COLO829 (cell line): ENCODE measurements around the gene RIN3.

Experiments used
- DNase-seq: peaks from one replicate; pipeline ENCODE4 v3.0.0; 2012; ENCODE audit warnings: low spot score

RIN3 gene

DNA sequence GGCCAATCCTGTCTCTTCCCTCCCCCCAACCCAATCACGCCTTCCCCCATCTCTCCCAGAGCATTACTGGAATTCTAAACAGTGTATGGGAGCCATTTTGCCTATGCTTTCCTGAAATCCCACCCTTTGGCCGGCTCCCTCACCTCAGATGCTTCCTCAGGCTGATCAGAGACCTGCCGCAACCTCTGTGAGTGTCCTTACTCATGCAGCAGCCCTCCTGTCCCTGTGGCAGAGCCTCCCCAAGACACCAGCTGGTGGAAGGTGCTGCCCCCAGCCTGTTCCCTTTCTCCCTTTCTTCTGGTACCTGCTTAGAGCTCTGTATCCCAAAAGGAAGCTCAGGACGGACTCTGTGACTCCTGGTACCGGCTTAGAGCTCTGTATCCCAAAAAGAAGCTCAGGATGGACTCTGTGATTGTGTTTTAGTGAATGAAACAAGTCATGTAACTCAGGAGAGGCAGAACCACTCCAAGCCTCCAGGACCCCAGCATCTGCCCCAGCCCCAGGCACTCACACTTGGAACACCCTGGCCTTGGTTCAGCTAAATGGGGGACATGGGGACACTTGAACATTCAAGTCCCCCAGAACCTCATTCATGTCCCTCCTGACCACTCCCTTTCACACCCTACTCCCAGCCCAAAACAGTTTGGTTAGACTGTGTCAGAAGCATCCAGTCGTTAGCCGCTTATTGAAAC is 29.3 kb upstream of the RIN3 start:
- DNase-seq = no peak

DNA sequence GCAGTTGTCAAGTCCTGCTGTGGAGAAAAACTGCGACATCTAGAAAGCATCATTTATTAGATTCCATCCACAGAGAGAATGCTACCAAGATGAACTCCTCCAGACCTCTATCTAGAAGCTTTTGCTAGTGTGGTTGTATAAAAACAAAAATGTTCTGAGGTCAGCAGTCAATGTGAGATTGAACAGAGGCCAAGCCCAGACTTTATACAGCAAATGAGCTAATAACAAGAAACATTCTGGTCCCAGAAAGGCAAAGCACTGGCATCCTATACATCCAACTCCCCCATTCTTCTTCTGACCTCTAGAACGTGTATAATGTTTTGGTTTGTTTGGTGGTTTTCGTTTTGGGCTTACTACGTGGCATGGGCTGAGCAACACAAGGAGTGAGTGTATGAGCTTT is 26.7 kb upstream of the RIN3 start:
- DNase-seq = no peak

DNA sequence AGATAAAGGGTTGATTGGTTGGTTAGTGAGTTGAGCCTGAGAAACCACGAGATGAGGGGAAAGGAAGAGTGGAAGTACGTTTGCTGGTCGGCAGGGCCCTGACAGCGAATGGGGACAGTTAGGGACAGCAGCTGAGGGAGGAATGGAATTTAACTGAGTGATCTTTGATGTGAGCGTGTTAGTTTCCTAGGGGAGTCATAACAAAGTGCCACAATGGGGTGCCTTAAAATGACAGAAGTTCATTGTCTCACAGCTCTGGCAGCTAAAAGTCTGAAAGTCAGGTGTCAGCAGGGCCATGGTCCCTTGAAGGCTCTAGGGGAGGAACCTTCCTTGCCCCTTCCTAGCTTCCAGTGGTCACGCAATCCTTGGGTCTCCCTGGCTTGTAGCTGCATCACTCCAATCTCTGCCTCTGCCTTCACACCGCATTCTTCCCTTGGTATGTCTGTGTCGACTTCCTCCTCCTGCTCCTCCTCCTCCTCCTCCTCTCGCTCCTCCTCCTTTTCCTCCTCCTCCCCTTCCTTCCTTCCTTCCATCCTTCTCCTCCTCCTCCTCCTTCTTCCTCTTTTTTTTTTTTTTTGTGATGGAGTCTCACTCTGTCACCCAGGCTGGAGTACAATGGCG is 26.0 kb upstream of the RIN3 start:
- DNase-seq = no peak

DNA sequence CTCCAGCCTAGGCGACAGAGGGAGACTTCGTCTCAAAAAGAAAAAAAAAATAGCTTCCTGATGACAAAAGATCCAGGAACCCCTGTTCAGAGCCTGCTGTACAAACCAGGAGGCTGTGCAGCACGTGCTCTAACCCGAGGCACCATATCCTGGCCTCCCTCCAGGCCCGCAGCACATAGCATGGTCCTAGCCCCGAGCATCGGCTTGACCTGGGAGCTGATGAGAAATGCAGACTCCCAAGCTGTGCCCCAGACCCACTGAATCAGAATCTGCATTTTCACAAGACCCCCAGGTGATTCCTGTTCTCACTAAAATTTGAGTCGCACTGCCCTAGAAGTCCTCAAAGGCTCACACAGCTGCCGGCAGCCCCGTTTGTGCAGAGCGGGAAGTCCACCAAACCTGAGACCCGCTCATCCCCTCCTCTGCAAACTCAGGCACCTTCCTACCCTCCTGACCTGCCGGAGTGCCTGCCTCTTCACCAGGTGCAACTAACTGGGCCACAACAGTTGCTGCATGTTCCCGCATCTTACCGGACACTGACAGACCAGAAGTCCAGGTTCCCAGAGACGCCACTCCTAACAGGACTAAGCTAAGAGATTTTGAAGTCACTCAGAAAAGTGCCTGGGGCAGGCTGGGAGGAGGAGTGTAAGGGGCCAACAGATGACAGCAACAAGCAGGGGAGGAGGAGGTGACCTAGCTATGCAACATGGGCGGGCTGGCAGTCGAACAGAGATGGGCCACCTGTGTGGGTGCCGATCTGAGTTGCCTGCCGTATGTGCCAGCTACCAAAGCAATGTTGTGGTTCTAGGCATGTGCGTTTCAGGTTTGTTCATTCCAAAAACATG is 24.0 kb upstream of the RIN3 start:
- DNase-seq = no peak

DNA sequence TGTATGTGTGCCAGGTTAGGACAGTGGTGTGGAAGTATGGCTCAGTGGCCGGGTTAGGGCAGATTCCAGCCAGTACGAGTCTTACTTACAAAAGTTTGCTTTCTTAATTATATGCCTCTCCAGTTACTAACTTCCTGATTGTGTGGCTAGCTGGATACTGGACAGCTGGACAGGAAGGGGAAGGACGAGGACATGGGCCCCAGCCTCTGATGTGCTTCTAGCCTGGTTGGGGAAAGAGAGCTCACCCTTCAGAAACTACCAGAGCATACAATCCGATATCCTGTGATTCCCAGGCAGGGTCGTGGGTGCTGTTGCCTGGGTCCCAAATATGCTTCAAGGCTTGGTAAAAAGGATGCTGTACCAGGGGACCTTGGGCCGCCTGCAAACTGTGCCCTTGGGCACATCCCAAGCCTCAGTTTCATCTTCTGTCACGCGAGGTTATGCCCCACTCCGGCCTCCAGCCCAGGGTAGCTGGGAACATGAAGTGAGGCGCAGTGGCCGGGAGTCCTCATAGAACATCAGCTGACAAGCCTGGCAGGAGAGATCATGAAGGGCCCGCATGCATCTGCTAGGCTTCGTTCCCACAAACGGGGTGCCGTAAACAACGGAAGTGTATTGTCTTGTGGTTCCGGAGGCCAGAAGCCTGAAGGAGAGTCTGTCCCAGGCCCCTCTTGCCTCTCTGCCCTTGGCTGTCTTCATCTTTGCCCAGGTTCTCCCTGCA is 23.2 kb upstream of the RIN3 start:
- no peak for DNase-seq

DNA sequence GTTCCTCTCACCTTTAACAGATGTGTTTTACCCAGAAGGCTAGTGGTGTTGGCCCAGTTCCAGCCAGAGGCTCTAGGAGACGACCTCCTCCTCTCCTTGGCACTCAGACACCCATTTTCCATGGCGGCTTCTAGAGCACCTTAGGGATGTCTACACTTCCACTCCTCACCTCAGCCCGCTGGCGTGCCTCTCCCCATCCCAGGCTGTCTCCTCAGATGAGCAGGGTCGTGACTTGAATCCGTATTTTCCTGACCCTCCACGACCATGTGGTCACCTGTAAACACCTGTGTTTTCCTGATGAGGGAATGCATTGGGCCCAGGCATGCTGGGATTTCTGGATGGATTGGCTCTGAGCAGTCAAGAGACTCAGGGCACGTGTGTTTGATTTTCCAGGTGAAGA is 21.8 kb upstream of the RIN3 start:
- DNase-seq = no peak

DNA sequence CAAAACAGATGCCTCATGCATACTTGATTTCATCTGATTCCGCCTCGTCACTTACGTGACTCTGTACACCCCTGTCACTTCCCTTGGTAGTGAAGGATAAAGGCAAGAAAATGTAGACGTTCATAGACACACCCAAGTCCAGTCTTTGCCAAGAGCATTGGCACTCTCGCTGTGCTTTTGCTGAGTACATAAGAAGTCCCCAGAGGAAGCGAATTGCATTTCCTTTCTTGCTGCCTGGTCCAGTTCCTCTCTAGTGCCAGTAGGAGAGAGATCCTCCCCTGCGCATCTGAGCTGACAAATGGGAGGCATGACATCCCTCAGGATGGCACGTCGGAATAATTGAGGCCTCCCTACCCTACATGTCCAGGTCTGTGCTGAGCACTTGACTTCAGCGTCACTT is 21.3 kb upstream of the RIN3 start:
- DNase-seq = no peak

DNA sequence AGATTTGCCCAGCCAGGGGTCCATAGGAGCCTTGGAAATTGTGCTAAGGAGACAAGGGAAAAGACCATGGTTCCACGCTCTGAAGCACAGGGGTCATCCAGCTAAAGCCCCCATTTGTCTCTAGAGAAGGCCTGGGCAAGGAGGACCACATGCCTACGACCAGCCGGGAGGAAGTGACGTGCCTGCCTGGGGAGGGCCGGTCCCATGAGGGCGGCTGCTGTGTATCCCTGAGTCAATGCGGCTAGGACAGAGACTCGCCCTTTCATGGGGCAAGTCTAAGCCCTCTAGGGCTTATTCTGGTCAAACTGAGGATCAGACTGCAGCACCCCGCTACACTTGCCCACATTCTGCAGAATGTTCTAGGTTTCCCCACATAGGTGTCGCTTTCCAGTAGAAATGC is 20.6 kb upstream of the RIN3 start:
- no peak for DNase-seq

DNA sequence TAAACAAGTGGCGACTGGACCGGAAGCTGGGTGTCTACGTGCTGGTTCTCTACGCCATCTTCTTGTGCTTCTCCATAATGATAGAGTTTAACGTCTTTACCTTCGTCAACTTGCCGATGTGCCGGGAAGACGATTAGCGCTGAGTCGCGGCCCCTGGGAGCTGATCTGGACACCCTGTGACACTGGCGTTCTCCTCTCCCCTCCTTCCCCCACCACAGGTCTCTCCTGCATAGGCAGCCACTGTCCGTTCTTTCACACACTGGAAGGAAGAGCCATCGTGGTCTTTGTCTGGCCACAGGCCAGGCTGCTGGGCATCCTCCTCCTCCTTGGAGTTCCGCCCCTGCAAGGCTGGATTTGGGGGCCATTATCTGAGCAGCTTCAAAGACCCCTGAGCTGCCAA is 20.1 kb upstream of the RIN3 start:
- no peak for DNase-seq

DNA sequence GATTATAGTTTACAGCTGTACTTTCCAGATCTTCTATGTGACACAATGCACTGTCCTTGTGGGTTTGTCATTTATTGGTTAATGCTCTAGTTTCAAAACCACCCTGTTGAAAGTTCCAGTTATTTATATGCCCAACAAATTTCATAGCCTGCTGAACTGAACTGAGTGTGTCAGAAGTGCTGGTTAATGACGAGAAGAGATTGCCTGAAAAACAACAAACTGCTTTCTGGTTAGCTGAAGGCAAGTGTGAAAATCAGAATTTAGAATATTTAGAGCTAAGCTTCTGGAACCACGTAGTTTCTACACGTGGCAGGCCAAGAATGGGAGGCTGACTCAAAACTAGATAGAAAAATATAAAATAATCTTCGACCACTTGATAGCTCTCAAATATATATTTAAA is 19.1 kb upstream of the RIN3 start:
- no peak for DNase-seq

DNA sequence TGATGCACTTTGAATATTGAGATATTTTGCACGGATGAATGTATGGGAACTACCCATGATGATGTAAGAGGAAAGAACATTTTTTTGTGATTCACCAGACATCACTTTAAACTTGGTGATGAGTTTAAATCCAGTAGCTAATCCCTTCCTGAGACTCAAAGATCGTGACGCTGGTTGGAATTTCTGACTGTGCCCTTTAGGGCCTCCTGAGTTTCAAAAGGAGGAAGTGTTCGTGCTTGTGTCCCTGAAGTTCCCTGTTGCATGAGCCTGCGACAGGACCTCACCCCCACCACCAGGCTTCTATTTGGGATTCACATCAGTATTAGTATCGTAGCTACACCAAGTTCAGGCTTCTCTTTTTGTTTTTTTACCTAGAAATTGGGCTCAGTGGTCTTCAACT is 18.6 kb upstream of the RIN3 start:
- DNase-seq = no peak

DNA sequence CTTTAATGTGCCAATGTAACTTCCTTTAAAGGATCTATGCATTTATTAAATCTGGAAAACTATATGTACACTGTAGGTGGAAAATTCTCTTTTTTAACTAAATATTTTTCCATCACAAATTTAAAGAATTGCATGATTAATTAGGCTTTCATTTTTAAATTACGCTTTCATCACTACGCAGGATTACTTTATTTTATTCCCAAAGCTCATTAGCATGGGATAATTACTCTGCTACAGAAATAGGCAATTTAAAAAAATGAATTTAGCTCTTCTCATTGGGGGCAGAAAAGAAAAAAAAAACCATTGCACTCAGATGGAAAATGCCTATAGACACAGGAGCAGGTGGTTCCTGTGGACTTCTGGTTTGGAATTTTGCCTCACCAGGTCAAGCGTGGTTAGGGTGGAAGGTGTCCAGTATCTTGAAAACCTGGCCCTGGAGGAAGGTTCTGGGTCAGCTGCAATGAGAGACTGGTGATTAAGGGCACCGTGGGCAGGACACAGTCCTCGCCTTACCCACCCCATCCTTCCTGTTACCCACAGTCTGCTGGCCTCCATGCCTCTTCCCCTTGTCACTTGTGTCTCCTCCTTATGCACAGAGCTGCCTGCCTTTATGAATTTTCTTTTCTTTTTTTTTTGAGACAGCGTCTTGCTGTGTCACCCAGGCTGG is 17.3 kb upstream of the RIN3 start:
- no peak for DNase-seq

DNA sequence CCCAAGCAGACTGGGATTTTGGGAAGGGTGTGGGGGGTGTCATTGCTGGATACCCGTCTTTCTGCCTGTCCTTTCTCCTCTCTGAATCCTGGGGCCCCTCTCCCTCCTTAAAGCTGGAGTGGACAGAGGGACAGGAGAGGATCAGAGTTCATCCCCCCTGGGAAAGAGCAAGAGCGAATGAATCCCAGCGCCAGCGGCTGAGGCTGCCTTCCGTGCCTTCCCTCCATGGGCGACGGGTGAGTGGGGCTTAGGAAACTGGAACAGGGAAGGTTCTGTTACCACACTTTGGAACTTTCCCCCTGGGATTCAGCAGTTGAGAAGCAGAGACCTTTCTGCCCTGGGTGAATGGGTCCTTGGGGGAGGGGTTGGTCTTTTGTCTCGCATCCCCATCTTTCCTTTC is 16.2 kb upstream of the RIN3 start:
- DNase-seq = no peak

DNA sequence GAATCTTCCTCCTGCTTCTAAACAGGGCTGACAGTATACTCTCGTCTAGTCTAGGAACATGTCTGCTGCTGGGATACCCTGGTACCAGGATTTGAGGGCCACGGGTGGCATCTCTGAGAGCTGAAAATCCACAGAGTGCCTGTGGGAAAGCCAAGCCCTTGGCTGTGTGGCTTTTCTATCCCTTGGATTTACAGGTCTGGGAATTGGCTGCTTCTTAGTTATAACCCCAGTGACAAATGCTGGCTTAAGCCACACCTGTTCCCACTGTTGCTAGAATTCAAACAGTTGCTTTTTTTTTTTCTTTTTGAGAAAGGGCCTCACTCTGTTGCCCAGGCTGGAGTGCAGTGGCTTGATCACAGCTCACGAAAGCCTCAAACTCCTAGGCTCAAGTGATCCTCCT is 14.3 kb upstream of the RIN3 start:
- no peak for DNase-seq

DNA sequence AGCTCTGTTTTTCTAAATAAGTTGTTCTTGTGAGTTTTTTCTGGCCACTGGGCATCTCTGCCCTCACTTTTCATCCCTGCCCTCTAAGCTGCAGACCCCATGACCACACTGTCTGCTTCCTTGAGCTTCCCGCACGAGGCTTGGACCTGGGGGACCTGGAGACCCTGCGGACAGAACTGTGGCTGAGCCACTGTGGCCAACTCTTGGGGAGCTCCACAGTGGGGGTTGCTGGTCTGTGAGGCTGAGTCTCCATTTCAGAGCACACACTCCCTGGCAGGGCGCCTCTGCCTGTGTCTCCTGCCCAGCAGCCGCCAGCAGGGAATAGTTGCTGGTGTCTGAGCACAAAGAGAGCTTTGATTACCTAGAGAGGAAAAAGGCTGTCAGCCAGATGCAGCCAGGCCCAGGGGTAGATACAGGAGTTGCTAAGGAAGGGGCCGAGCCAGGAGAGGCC is 13.1 kb upstream of the RIN3 start:
- peak; percentile 75 for DNase-seq

DNA sequence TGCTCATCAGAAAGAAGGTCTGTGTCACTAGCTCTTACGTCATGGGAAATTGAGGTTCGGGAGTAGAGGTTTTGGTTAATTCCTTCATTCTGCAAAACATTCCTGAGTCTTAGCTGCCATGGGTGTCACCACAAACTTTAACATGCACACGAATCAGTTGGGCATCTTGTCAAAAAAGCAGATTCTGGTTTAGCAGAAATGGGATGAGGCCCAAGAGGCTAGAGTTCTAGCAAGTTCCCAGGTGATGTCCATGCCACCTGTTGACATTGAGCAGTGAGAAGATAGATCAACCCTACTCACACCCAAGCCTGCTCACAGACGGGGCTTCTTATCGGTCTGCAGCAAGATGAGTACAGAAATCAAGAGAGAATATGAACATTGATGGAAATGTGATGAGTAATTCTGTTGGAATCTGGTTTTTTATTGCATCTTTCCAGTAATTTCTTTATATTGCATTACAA is 11.7 kb upstream of the RIN3 start:
- no peak for DNase-seq

DNA sequence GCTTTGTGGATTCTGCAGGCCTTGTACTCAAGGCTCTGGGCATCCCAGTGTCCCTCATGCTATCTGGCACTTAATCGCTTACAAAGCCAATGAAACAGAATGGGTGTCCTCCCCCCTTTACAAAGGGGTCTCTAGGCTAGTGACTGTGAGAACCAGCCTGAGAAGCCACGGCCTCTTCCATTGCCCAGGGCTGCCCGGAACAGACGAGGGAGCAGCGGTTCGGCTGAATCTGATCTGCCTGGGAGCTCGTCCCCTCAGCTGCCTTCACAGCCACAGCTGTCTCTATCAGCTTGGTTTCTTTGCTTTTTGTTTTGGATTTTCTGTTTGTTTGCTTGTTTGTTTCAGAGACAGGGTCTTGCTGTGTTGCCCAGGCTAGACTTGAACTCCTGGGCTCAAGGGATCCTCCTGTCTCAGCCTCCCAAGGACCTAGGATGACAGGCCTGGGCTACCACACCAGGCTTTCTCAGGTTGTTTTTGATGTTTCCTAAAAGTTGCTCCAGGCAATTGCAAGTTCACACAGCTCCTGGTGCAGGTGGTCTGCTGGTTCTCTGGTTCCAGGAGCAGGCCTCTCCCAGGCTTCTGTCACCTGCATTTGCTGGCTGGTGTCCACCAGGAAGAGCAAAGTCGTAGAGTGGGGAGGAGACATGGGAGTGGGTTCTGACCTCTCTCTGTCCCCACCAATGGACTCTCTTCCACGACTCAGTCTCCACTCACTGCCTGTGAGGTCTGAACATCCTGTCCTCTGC is 10.9 kb upstream of the RIN3 start:
- no peak for DNase-seq

DNA sequence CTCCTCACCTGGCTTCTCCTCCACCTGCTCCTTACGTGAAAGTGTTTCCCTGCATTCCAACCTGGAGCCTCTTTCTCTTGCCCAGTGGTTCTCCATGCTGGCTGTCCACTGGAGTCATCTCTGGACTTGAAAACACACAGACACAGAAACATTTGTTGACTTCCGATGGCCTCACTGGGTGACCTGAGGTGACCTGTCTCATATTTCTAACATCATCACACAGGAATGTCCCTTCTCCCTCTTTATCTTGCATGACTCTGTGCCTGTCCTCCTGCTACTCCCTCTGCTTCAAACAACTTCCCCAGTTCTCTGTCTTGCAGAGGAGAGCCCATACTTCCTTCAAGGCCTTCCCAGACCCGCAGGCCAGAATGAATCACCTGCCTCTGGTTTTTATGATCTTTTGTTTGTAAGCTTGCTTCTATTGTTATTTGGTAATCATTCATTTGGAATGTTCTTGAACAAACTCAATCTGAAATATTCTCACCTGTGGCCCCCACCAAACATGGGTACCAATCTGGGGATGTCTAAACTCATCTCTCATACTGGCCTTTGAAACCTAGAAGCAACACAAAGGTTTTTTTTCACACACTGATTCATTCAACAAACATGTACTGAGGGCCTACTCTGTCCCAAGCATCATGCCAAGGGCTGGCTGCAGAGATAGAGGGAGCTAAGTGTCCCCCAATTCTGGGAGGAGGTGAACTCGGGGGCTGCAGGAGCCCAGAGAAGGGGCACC is 9.7 kb upstream of the RIN3 start:
- no peak for DNase-seq

DNA sequence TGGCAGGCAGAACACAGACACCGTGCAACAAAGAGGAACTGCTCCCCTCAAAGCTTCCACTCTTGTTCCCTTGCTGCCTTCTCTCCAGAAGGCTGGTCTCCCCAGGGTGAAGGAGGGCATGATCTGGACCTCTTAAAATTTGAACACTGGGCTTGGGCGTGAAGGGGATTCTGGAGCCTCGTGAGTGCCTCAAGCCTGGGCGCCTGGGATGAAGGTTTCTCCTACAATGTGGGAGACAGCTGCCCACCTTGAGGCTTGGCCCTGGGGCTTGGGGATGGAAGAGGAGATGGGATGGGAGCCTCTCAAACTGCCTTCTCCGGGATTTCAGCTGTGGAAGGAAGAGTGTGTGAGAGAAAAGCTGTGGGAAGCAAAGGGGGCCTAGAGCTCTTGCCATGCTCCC is 7.8 kb upstream of the RIN3 start:
- DNase-seq = no peak

DNA sequence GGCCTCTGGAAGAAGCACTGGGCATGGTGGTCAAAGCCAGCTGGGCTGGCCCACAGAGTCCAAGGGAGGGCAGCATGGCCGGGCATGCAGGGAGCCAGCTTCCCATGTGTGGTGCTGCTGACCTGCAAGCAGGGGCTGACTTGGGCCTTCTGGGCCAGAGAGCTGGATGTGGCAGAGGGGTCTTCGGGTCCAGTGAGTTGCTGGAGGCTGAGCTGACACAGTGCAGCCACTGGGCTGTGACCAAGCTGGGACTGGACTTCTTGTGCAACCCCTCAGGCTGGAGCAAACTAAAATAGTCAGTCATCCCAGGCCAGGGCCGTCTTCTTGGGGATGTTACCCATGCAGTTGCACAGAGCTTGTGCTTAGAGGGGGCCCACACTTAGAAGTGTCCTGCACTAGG is 7.3 kb upstream of the RIN3 start:
- no peak for DNase-seq
